GM13977 (cell line): ENCODE data around the gene SYT5.

Source experiments
- DNase-seq: peaks from one replicate; pipeline ENCODE4 v3.0.0; 2012; ENCODE audit warnings: low spot score
- in situ Hi-C: fragments of 300-500 bp; cut with MboI; formaldehyde crosslinking; loops from one replicate; pipeline ENCODE4 v1.12.0; 2022; ENCODE audit warnings: low sequenced_read_pairs, low pct_unique_long_range_greater_than_20kb, mixed read lengths, inconsistent platforms; ENCODE audit not compliant: unreplicated experiment
- TF ChIP-seq, protein P1 (sequence below): IDR thresholded peaks from 2 replicates; pipeline ENCODE4 v1.5.1; 2012; ENCODE audit warnings: mild to moderate bottlenecking, control low read depth; ENCODE audit not compliant: insufficient read depth; ENCODE audit errors: extremely low read depth, missing control alignments

Gene SYT5

GRCh38 chr19:55161571-55162322, 18.3 kb downstream of the SYT5 start:
- TF ChIP-seq, protein P1, sequence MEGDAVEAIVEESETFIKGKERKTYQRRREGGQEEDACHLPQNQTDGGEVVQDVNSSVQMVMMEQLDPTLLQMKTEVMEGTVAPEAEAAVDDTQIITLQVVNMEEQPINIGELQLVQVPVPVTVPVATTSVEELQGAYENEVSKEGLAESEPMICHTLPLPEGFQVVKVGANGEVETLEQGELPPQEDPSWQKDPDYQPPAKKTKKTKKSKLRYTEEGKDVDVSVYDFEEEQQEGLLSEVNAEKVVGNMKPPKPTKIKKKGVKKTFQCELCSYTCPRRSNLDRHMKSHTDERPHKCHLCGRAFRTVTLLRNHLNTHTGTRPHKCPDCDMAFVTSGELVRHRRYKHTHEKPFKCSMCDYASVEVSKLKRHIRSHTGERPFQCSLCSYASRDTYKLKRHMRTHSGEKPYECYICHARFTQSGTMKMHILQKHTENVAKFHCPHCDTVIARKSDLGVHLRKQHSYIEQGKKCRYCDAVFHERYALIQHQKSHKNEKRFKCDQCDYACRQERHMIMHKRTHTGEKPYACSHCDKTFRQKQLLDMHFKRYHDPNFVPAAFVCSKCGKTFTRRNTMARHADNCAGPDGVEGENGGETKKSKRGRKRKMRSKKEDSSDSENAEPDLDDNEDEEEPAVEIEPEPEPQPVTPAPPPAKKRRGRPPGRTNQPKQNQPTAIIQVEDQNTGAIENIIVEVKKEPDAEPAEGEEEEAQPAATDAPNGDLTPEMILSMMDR, result no peak
- in situ Hi-C loops, result no loop called here
- no peak for DNase-seq

- no peak for DNase-seq
- in situ Hi-C loops, result no loop called here
- TF ChIP-seq, protein P1, result no peak
Measured at GRCh38 chr19:55160986-55161365, 19.1 kb downstream of the SYT5 start.

DNA sequence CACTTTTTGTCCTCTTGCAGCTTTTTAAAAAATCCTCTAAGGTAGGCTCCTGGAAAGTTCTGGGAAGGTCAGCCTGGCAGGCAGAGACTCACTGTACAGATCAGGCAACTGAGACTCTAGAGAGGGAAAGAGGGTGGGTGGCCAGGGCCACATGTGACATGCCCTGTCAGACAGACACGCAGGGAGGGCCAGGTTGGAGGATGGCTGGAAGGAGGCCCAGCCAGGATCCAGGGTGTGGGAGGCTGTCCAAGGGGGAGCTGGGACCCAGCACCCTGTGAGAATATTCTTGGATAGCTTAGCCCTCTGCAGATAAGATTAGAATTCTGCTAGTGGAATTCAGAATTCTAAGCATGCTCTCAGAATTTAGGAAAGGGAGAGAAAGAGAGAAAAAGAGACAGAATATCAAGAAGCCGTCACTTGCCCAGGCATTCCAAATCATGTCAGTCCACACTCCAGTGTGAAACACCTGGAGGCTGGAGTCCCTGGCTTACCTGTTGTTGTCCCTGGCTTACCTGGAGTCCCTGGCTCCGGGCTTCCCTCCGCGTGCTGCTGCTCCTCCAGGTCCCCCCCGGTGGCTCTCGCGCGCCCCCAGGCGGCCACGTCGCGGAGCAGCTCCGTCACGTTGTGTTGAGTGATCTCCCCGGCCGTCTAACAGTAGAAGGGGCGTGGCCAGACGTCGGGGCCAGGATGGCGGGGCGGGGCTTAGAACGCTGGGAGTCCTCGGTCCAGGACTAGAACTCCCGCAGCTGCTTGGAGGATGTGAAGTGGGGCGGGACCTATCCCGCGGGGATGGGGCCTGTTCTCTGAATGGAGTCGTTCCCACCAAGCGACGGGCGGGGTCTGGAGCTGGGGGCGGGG, 19.7 kb downstream of the SYT5 start:
- in situ Hi-C loops, result no loop called here
- TF ChIP-seq, protein P1, result peak; percentile 97
- peak; percentile 99 for DNase-seq

DNA sequence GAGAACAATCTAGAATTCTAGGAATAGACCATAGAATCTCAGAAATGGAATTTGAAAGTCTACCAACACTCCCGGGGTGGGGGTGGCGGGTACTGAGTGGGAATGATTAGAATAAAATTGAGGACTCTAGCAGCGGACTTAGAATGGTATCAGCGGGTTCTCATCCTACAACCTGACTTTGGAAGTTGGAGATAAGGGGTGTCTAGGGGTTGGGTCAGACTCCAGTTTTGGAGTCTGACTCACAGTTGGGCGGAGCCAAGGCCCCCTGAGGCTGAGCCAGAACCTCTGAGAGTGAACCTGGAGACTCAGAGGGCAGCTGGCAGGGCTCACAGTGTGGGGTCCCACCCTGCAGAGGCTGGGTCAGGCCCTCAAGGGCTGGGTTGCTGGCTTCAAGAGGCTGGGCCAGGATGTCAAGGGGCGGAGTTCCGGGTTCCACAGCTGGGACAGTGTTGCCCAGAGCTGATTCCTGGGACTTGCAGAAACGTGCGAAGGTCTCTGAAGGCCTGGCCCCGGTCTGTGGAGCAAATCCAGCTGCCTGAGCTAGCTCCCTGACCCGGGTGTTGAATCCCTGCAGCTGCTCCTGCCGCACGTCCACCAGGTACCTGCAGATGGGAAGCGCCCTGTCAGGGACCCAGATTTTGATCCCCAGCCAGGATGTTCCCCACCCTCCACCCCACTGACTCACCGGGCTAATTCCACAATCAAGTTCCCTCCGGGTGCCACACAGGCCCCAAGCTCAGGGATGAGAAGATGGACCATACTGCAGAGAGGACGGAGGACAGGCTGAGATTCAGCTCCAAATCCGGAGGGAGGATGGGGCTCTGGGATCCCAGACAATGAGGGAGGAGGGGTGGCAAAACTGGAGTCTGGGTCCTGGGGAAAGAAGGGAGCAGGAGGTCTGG, 21.0 kb downstream of the SYT5 start:
- in situ Hi-C loops, result no loop called here
- DNase-seq, result no peak
- TF ChIP-seq, protein P1, result no peak

DNA sequence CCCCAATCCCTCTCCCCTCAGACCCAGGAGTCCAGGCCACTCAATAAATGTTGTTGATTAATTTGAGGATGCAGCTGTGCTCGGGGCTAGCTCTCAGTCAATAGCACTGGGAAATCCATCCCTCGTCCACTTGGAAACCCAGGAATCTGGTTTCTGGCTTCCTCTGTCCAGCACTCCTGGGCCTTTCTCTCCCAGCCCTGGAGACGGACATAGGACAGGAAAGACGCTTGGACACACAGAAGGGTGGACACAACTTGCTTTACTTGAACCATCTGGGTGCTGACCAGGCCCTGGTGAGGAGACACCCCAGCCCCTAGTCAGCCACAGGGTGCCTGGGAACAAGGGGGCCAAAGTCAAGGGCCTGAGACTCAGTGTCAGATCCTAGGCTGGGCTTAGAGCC, 21.7 kb downstream of the SYT5 start:
- in situ Hi-C loops, result no loop called here
- DNase-seq, result no peak
- TF ChIP-seq, protein P1, result no peak
